ENCODE measurements around the gene SYNDIG1. TPM values are rescaled to one million over a fixed set of nuclear protein-coding genes. Genes with fewer than 3 reads are reported as not detected.

SYNDIG1 gene
- total RNA-seq, 4 donors from 2014 or later, result not detected

DNA sequence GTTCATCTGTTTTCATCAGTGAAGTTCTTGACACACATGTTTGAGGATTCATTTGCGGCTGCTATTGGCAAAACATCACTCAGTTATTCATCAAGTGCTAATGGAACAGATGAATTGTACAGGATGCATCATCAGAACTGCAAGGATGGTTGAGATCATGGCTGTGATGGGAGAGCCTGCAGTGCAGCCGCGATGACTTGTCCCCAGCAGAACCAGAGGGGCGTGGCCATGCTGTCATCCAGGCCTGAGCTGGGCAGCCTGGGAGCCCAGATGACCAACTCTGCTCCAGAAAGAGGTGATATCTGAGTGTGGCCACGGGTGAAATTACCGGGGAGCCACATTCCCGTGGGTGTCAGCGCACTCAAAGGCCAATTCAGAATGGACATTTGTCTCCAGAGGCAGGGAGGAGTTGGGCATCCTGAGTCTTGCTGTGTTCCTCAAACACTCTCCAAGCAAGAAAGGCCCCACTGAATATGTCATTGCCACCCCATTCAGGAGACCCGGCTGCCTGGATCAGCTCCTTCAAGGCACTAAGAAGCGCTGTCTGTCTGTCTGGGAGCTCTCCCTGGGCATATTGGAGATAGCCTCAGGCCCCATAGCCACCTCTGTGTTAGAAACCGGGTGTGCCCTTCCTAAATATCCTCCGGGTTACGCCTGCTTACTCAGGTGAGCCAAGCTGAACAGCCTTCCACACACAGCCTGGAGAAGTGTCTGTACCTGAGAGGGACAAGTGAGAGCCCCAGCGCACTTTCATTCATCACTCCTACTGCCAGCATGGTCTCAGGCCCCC lies 66.7 kb downstream of the SYNDIG1 start:
- TF ChIP-seq POLR2A (IDR thresholded peaks at IDR 0.05), result no peak
- TF ChIP-seq CTCF (IDR thresholded peaks at IDR 0.05), result no peak
- Histone ChIP-seq H3K36me3 (no peaks in the 10 kb centered on the region), H3K27ac (no peak overlapping the region), H3K4me1 (no peaks in the 10 kb centered on the region), H3K9me3 (no peaks in the 10 kb centered on the region), H3K4me3 (no peak overlapping the region), H3K27me3 (no peaks in the 10 kb centered on the region)
- 85 to 86% methylated on average over 3 to 8 of the region's 14 CpGs for WGBS, 2 donors
- intact Hi-C loops (cut with DNase I), result no loop called here
- DNase-seq, result no peak

GRCh38 chr20:24537210-24537609 lies 67.8 kb downstream of the SYNDIG1 start:
- TF ChIP-seq CTCF (IDR thresholded peaks at IDR 0.05) (no peak), POLR2A (IDR thresholded peaks at IDR 0.05) (no peak)
- no peaks in the 10 kb centered on the region for H3K9me3 ChIP-seq
- no peaks in the 10 kb centered on the region for H3K4me1 ChIP-seq
- H3K4me3 ChIP-seq, result no peak overlapping the region
- no peak overlapping the region for H3K27ac ChIP-seq
- no peaks in the 10 kb centered on the region for H3K27me3 ChIP-seq
- 78 to 93% methylated on average over 1 of the region's 1 CpG for WGBS, 2 donors
- intact Hi-C loops (cut with DNase I), result no loop called here
- DNase-seq, result no peak
- no peaks in the 10 kb centered on the region for H3K36me3 ChIP-seq

- H3K27me3 ChIP-seq, result no peaks in the 10 kb centered on the region
- no peak overlapping the region for H3K4me3 ChIP-seq
- WGBS, 2 donors, result 80 to 84% methylated on average over 1 to 3 of the region's 3 CpGs
- intact Hi-C loops (cut with DNase I), result no loop called here
- DNase-seq, result no peak
- H3K4me1 ChIP-seq, result no peaks in the 10 kb centered on the region
- H3K36me3 ChIP-seq, result no peaks in the 10 kb centered on the region
- TF ChIP-seq CTCF (IDR thresholded peaks at IDR 0.05) (no peak), POLR2A (IDR thresholded peaks at IDR 0.05) (no peak)
- H3K27ac ChIP-seq, result no peak overlapping the region
- H3K9me3 ChIP-seq, result no peaks in the 10 kb centered on the region
Observed at GRCh38 chr20:24542721-24543120, 73.3 kb downstream of the SYNDIG1 start.

- Histone ChIP-seq H3K27me3 (no peaks in the 10 kb centered on the region), H3K36me3 (no peaks in the 10 kb centered on the region), H3K9me3 (no peaks in the 10 kb centered on the region), H3K4me1 (no peaks in the 10 kb centered on the region), H3K4me3 (no peak overlapping the region), H3K27ac (no peak overlapping the region)
- intact Hi-C loops (cut with DNase I), result no loop called here
- DNase-seq, result no peak
- TF ChIP-seq POLR2A (IDR thresholded peaks at IDR 0.05) (no peak), CTCF (IDR thresholded peaks at IDR 0.05) (no peak)
- 84 to 85% methylated on average over 4 to 10 of the region's 19 CpGs for WGBS, 2 donors
Observed at GRCh38 chr20:24543168-24543567, 73.7 kb downstream of the SYNDIG1 start.

DNA sequence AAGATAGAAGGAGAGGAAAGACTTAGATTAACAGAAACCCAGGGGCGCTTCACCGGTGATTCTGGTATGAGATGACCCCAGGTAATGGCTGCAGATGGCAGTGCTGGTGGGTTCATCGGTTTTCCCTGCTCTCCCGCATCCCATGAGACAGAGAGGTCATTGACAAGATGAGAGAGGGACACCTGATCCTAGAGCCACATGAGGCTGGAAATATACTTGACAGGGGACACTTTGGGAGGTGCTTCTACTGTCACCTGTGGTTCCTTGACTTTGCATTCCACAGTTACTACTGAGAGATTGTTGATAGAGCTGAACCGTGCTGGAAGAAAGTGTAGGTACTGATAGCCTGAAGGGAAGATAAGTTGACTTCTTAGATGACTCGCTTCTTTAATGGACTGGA lies 74.3 kb downstream of the SYNDIG1 start:
- Histone ChIP-seq H3K36me3 (no peaks in the 10 kb centered on the region), H3K27me3 (no peaks in the 10 kb centered on the region), H3K4me3 (no peak overlapping the region), H3K4me1 (no peaks in the 10 kb centered on the region), H3K27ac (no peak overlapping the region), H3K9me3 (no peaks in the 10 kb centered on the region)
- intact Hi-C loops (cut with DNase I), result no loop called here
- WGBS, 2 donors, result 77 to 83% methylated on average over 6 of the region's 6 CpGs
- DNase-seq, result no peak
- TF ChIP-seq POLR2A (IDR thresholded peaks at IDR 0.05) (no peak), CTCF (IDR thresholded peaks at IDR 0.05) (no peak)
